ENCODE results near the gene RNF113B.

RNF113B gene

GRCh38 chr13:98206946-98207345 is 29.9 kb upstream of the RNF113B start:
- Histone ChIP-seq H3K36me3 (ENCODE audit: insufficient read depth) (no peaks in the 10 kb centered on the region), H2AFZ (ENCODE audit: low read depth) (no peak overlapping the region), H3K9ac (no peak overlapping the region), H3K27ac (no peak overlapping the region), H3K4me1 (ENCODE audit: low read depth, poor library complexity, severe bottlenecking) (no peaks in the 10 kb centered on the region), H3K27me3 (ENCODE audit: insufficient read depth, low read depth) (no peaks in the 10 kb centered on the region), H3K4me3 (IDR thresholded peaks at IDR 0.05; ENCODE audit: insufficient read depth, low read depth, low read length) (no peak overlapping the region), H4K20me1 (ENCODE audit: insufficient read depth) (no peaks in the 10 kb centered on the region), H3K79me2 (ENCODE audit: insufficient read depth, low read depth) (no peaks in the 10 kb centered on the region; the same call in 1 of the 2 replicates), H3K4me2 (no peak overlapping the region)
- TF ChIP-seq, protein P1, sequence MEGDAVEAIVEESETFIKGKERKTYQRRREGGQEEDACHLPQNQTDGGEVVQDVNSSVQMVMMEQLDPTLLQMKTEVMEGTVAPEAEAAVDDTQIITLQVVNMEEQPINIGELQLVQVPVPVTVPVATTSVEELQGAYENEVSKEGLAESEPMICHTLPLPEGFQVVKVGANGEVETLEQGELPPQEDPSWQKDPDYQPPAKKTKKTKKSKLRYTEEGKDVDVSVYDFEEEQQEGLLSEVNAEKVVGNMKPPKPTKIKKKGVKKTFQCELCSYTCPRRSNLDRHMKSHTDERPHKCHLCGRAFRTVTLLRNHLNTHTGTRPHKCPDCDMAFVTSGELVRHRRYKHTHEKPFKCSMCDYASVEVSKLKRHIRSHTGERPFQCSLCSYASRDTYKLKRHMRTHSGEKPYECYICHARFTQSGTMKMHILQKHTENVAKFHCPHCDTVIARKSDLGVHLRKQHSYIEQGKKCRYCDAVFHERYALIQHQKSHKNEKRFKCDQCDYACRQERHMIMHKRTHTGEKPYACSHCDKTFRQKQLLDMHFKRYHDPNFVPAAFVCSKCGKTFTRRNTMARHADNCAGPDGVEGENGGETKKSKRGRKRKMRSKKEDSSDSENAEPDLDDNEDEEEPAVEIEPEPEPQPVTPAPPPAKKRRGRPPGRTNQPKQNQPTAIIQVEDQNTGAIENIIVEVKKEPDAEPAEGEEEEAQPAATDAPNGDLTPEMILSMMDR (conservative IDR thresholded peaks at IDR 0.05; ENCODE audit: low read depth, low read length): no peak

DNA sequence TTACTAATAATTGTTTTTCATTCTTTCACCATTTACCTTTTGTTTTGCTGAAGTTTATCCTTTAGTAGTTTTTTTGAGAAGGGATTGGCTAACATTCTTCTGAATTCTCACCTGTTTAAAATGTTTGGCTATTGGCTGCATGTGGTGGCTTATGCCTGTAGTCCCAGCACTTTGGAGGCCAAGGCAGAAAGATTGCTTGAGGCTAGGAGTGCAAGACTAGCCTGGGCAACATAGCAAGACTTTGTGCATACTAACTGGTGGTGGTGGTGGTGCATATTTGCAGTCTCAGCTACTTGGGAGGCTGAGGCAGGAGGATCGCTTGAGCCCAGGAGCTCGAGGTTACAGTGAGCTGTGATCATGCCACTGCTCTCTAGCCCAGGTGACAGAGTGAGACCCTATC is 27.5 kb upstream of the RNF113B start:
- no peaks in the 10 kb centered on the region for H3K4me1 ChIP-seq (ENCODE audit: low read depth, poor library complexity, severe bottlenecking)
- no peaks in the 10 kb centered on the region for H3K27me3 ChIP-seq (ENCODE audit: insufficient read depth, low read depth)
- no peaks in the 10 kb centered on the region for H3K36me3 ChIP-seq (ENCODE audit: insufficient read depth)
- H2AFZ ChIP-seq (ENCODE audit: low read depth): no peak overlapping the region
- H3K4me2 ChIP-seq: no peak overlapping the region
- TF ChIP-seq, protein P1 (conservative IDR thresholded peaks at IDR 0.05; ENCODE audit: low read depth, low read length): no peak
- no peaks in the 10 kb centered on the region; the same call in 1 of the 2 replicates for H3K79me2 ChIP-seq (ENCODE audit: insufficient read depth, low read depth)
- no peak overlapping the region for H3K27ac ChIP-seq
- H3K4me3 ChIP-seq (IDR thresholded peaks at IDR 0.05; ENCODE audit: insufficient read depth, low read depth, low read length): no peak overlapping the region
- no peak overlapping the region for H3K9ac ChIP-seq
- H4K20me1 ChIP-seq (ENCODE audit: insufficient read depth): no peaks in the 10 kb centered on the region

- no peaks in the 10 kb centered on the region for H3K4me1 ChIP-seq (ENCODE audit: low read depth, poor library complexity, severe bottlenecking)
- H3K36me3 ChIP-seq (ENCODE audit: insufficient read depth): no peaks in the 10 kb centered on the region
- H3K27ac ChIP-seq: no peak overlapping the region
- TF ChIP-seq, protein P1 (conservative IDR thresholded peaks at IDR 0.05; ENCODE audit: low read depth, low read length): no peak
- H2AFZ ChIP-seq (ENCODE audit: low read depth): no peak overlapping the region
- H3K27me3 ChIP-seq (ENCODE audit: insufficient read depth, low read depth): no peaks in the 10 kb centered on the region
- H3K9ac ChIP-seq: no peak overlapping the region
- no peaks in the 10 kb centered on the region; the same call in 1 of the 2 replicates for H3K79me2 ChIP-seq (ENCODE audit: insufficient read depth, low read depth)
- no peak overlapping the region for H3K4me2 ChIP-seq
- H3K4me3 ChIP-seq (IDR thresholded peaks at IDR 0.05; ENCODE audit: insufficient read depth, low read depth, low read length): no peak overlapping the region
- H4K20me1 ChIP-seq (ENCODE audit: insufficient read depth): no peaks in the 10 kb centered on the region
These were observed 26.7 kb upstream of the RNF113B start for GRCh38 chr13:98203646-98204326.

- TF ChIP-seq, protein P1 (conservative IDR thresholded peaks at IDR 0.05; ENCODE audit: low read depth, low read length): no peak
- Histone ChIP-seq H3K79me2 (ENCODE audit: insufficient read depth, low read depth) (no peaks in the 10 kb centered on the region; the same call in 1 of the 2 replicates), H3K9ac (no peak overlapping the region), H3K4me1 (ENCODE audit: low read depth, poor library complexity, severe bottlenecking) (no peaks in the 10 kb centered on the region), H3K36me3 (ENCODE audit: insufficient read depth) (no peaks in the 10 kb centered on the region), H3K27ac (no peak overlapping the region), H3K4me3 (IDR thresholded peaks at IDR 0.05; ENCODE audit: insufficient read depth, low read depth, low read length) (no peak overlapping the region), H2AFZ (ENCODE audit: low read depth) (no peak overlapping the region), H4K20me1 (ENCODE audit: insufficient read depth) (no peaks in the 10 kb centered on the region), H3K4me2 (no peak overlapping the region), H3K27me3 (ENCODE audit: insufficient read depth, low read depth) (no peaks in the 10 kb centered on the region)
These were observed 24.9 kb upstream of the RNF113B start for GRCh38 chr13:98201984-98202383.
